Retina (tissue), 1 donor: ENCODE results near the gene ZMYM4.
"Not testable (repeated sequence)": the region's sequence is repeated elsewhere in the genome, so short reads cannot be mapped to it uniquely, and the experiment has no call there.

Source experiments
- DNase-seq: peaks from one replicate; pipeline ENCODE4 v3.0.0-alpha.2; 2016

Gene ZMYM4

GRCh38 chr1:35331618-35332017 lies 63.1 kb downstream of the ZMYM4 start:
- not testable (repeated sequence) for DNase-seq

GRCh38 chr1:35334485-35334884 lies 66.0 kb downstream of the ZMYM4 start:
- no peak for DNase-seq

GRCh38 chr1:35340519-35340918 lies 72.0 kb downstream of the ZMYM4 start:
- no peak for DNase-seq

GRCh38 chr1:35345439-35345981 lies 77.0 kb downstream of the ZMYM4 start:
- DNase-seq, result no peak

- DNase-seq, result no peak
Observed at GRCh38 chr1:35350872-35351271, 82.4 kb downstream of the ZMYM4 start.

GRCh38 chr1:35359995-35360394 lies 91.5 kb downstream of the ZMYM4 start:
- no peak for DNase-seq

- DNase-seq, result no peak
Observed at GRCh38 chr1:35361638-35362037, 93.1 kb downstream of the ZMYM4 start.

GRCh38 chr1:35364741-35365140 lies 96.2 kb downstream of the ZMYM4 start:
- no peak for DNase-seq

- no peak for DNase-seq
Observed at GRCh38 chr1:35367914-35368313, 99.4 kb downstream of the ZMYM4 start.

GRCh38 chr1:35369922-35370671 lies 101.6 kb downstream of the ZMYM4 start:
- peak; percentile 2 for DNase-seq

GRCh38 chr1:35371506-35371905 lies 103.0 kb downstream of the ZMYM4 start:
- no peak for DNase-seq

GRCh38 chr1:35377555-35377954 lies 109.0 kb downstream of the ZMYM4 start:
- DNase-seq, result no peak

- DNase-seq, result no peak
Observed at GRCh38 chr1:35379317-35380000, 111.0 kb downstream of the ZMYM4 start.

- DNase-seq, result not testable (repeated sequence)
Observed at GRCh38 chr1:35380111-35380510, 111.6 kb downstream of the ZMYM4 start.

GRCh38 chr1:35382107-35382506 lies 113.6 kb downstream of the ZMYM4 start:
- no peak for DNase-seq

GRCh38 chr1:35386290-35386689 lies 117.8 kb downstream of the ZMYM4 start:
- DNase-seq, result no peak

GRCh38 chr1:35386959-35387358 lies 118.5 kb downstream of the ZMYM4 start:
- DNase-seq, result no peak

- no peak for DNase-seq
Observed at GRCh38 chr1:35390600-35391494, 122.3 kb downstream of the ZMYM4 start.

GRCh38 chr1:35394386-35394785 lies 125.9 kb downstream of the ZMYM4 start:
- no peak for DNase-seq

- no peak for DNase-seq
Observed at GRCh38 chr1:35398739-35399138, 130.2 kb downstream of the ZMYM4 start.

- DNase-seq, result no peak
Observed at GRCh38 chr1:35401049-35401448, 132.5 kb downstream of the ZMYM4 start.

- no peak for DNase-seq
Observed at GRCh38 chr1:35406103-35406502, 137.6 kb downstream of the ZMYM4 start.

- no peak for DNase-seq
Observed at GRCh38 chr1:35407743-35408142, 139.2 kb downstream of the ZMYM4 start.
